Activated T-helper 17 cell treated with anti-CD3 and anti-CD28 coated beads, Interleukin-2, amount 50 U/mL, for 72 hours (primary cell): Measurements from ENCODE around the gene APOA4. TPM values are rescaled to one million over a fixed set of nuclear protein-coding genes. Genes with fewer than 3 reads are reported as not detected.
"Not testable (repeated sequence)": the region's sequence is repeated elsewhere in the genome, so short reads cannot be mapped to it uniquely, and the experiment has no call there.

ENCODE experiments used
- ATAC-seq: fragments of 150-1000 bp; cut with Tn5 transposase; replicated peaks from 2 replicates; pipeline ENCODE4 v1.10.0; 2021; ENCODE audit warnings: mild to moderate bottlenecking, moderate library complexity
- H3K27ac Mint-ChIP-seq: one replicate; pipeline ENCODE4 v1.8.0; 2022; ENCODE audit warnings: mixed read lengths
- H3K27me3 Mint-ChIP-seq: one replicate; pipeline ENCODE4 v1.8.0; 2022; ENCODE audit warnings: mixed read lengths
- H3K36me3 Mint-ChIP-seq: one replicate; pipeline ENCODE4 v1.8.0; 2022; ENCODE audit warnings: low read depth, mild to moderate bottlenecking, mixed read lengths
- H3K4me1 Mint-ChIP-seq: one replicate; pipeline ENCODE4 v1.8.0; 2022; ENCODE audit warnings: mixed read lengths
- H3K4me3 Mint-ChIP-seq: one replicate; pipeline ENCODE4 v1.8.0; 2022; ENCODE audit warnings: mild to moderate bottlenecking, mixed read lengths
- H3K9me3 Mint-ChIP-seq: one replicate; pipeline ENCODE4 v1.8.0; 2022; ENCODE audit warnings: mixed read lengths
- total RNA-seq, 2 donors: library from RNA; stranded (reverse); gene quantifications; one replicate each; pipeline ENCODE4 v1.2.3, GENCODE V29; 2022

The APOA4 gene
- total RNA-seq, 2 donors from 2014 or later, result not detected

DNA sequence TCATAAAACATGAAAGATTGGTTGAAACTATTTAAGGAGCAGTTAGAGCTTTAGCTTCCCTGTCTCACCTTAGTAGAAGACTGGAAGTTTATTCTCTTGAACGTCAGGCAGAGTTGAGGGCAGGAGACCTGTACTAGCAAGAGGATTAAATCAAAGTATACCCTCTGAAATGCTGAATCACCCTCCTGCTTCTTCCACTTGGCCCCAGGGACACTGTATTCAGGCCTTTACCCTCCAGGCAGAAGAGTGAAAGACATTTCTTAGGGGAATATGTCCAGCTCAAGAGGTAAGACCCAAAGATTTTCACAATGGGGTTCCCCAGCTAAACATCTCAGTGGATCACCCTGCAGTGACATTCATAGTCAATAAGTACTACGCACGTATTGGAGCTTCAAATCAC is 11.9 kb downstream of the APOA4 start:
- H3K27ac Mint-ChIP-seq, result no peak overlapping the region
- no peaks in the 10 kb centered on the region for H3K4me1 Mint-ChIP-seq
- no peaks in the 10 kb centered on the region for H3K9me3 Mint-ChIP-seq
- no peaks in the 10 kb centered on the region for H3K36me3 Mint-ChIP-seq
- no peak for ATAC-seq
- H3K4me3 Mint-ChIP-seq, result no peak overlapping the region
- no peaks in the 10 kb centered on the region for H3K27me3 Mint-ChIP-seq

DNA sequence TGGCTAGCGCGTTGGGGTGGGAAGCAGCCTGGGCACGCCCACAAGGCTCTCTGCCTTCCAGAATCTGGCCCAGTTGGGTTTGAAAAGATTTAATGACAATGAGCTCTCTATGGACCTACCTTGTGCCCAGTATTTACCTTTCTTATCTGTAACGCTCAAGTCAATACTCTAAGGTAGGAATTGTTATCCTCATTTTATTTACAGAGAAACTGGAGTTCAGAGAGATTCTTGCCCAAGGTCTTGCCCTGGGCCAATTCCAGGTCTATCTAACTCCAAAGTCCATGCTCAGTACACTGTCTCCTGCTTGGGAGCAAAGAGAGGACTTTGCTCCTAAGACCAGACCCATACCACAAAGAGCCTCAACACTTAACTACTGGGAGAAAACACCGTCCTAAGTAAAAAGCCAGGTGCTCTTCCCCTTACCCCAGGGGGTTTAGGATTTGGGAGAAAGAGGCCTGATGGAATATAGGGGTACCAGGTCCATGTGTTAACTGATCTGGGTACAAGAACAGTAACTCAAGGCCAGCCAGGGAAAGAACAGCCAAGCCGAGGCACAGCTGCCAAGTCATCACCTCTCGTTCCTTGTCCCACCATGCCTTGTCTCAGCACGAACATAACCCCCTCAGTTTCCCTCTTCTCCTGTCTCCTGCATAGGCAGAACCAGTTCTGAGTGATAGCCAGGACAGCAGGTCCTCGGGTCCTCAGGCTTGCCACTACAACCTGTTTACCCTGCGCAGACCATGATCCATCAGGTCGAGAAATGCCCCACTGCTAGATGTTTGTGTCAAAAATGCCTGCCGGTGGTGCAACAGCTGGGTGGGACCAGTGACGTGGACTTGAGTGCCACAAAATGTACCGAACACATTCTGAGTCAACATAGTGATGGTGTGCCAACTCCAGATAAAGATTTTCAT is 14.6 kb downstream of the APOA4 start:
- H3K27ac Mint-ChIP-seq, result no peak overlapping the region
- H3K36me3 Mint-ChIP-seq, result no peaks in the 10 kb centered on the region
- H3K4me3 Mint-ChIP-seq, result no peak overlapping the region
- no peak for ATAC-seq
- no peaks in the 10 kb centered on the region for H3K27me3 Mint-ChIP-seq
- H3K4me1 Mint-ChIP-seq, result no peaks in the 10 kb centered on the region
- no peaks in the 10 kb centered on the region for H3K9me3 Mint-ChIP-seq

DNA sequence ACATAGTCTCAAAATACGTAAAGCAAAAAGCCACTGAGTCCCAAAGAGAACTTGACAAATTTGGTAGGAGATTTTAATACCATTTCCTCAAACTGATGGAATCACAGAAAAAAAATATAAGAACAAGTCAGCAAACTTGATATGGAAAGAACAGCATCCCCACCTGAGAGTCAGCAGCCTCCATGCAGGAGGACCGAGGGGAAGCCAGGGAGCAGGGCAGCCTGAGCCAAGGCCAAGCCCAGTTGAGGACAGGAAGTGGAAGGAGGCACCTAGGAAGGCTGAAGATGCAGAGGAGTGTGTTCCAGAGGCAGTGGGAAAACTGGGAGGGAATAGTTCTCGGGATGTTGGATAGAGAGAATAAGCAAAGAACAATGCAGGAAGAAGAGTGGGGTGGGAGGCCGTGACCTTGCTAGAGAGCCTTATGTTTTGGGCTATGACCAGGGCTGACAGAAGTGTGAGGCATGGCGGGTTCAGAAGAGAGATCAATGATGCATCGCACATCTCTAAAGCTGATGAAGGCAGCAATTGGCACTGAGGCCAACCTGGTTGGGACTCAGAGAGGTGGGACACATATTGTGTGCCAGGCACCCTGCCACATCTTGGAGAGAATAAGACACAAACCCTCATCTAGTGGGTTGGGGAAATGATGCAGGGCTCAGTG is 15.4 kb downstream of the APOA4 start:
- Mint-ChIP-seq H3K36me3 (no peaks in the 10 kb centered on the region), H3K4me3 (no peak overlapping the region), H3K27me3 (peaks cover 2% of the 10 kb centered on the region), H3K9me3 (no peaks in the 10 kb centered on the region), H3K27ac (no peak overlapping the region), H3K4me1 (no peaks in the 10 kb centered on the region)
- no peak for ATAC-seq

DNA sequence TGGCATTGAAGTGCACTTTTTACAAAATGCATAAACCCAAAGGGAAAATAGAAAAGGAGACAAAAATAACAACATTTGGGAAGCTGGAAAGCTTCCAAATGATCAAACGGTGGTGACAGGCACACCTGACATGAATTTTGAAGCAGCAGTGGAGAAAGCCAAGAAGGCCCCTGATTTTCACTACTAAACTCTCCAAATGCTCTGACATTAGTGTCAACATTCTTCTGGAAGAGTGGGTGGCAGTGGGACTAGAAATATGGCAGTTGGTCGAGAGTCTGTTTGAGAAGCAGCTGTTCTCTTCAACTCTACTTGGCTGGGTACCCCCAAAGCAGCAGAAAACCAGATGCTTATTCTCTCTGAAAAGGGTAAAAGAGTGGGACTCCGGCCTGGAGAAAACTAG is 19.1 kb downstream of the APOA4 start:
- Mint-ChIP-seq H3K27me3 (peaks cover 8% of the 10 kb centered on the region), H3K9me3 (no peaks in the 10 kb centered on the region)

DNA sequence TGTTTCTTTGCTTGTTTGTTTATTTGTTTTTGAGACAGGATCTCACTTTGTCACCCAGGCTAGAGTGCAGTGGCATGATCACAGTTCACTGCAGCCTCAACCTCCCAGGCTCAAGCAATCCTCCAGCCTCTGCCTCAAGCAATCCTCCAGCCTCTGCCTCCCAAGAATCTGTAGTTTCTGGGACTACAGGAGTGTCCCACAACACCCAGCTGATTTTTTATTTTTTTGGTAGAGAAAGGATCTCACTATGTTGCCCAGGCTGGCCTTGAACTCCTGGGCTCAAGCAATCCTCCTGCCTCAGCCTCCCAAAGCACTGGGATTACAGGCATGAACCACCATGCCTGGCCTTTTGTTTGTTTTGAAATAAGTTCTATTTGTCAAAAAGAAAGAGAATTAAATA is 21.4 kb downstream of the APOA4 start:
- H3K4me1 Mint-ChIP-seq, H3K4me3 Mint-ChIP-seq, H3K27ac Mint-ChIP-seq, H3K36me3 Mint-ChIP-seq, H3K27me3 Mint-ChIP-seq, ATAC-seq, H3K9me3 Mint-ChIP-seq: not testable (repeated sequence)

More for the DNA sequence above, 19.1 kb downstream of the APOA4 start:
- Mint-ChIP-seq H3K4me1 (no peaks in the 10 kb centered on the region), H3K27ac (no peak overlapping the region), H3K36me3 (no peaks in the 10 kb centered on the region), H3K4me3 (no peak overlapping the region)
- no peak for ATAC-seq

DNA sequence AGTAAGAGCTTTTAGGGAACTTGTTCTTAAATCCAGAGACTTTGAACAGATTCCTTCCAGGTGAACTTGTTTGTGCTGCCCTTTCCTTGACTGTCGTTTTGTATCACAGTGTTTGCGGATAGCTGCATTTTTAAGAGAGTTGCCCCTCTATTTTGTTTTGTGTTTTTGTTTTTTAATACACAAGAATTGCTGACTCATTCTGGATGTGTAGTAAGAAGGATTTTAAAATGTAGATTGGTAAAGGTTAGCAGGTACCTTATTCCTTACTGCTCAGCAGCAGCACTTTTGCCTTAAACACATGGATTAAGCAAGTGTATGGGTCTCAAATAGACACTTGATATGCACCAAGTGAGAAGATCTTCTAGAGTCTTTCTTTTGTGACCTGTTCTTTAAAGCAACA is 22.5 kb downstream of the APOA4 start:
- Mint-ChIP-seq H3K36me3 (no peaks in the 10 kb centered on the region), H3K4me1 (peaks cover 5% of the 10 kb centered on the region), H3K27ac (no peak overlapping the region), H3K4me3 (no peak overlapping the region), H3K9me3 (no peaks in the 10 kb centered on the region), H3K27me3 (peaks cover 8% of the 10 kb centered on the region)
- no peak for ATAC-seq

DNA sequence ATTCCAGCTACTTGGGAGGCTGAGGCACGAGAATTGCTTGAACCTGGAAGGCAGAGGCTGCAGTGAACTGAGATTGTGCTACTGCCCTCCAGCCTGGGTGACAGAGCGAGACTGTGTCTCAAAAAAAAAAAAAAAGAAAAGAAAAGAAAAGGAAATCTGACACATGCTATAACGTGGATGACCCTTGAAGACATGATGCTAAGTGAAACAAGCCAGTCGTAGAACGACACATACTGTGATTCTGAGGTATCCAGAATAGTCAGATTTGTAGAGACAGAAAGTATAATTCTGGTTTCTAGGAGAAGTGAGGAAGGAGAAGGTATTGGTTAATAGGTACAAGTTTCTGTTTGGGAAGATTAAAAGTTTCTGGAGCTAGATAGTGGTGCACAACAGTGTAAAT is 24.7 kb downstream of the APOA4 start:
- Mint-ChIP-seq H3K27ac (no peak overlapping the region), H3K4me3 (no peak overlapping the region), H3K27me3 (peaks cover 8% of the 10 kb centered on the region), H3K36me3 (no peaks in the 10 kb centered on the region), H3K9me3 (no peaks in the 10 kb centered on the region), H3K4me1 (peaks cover 5% of the 10 kb centered on the region)
- peak; percentile 75 for ATAC-seq

DNA sequence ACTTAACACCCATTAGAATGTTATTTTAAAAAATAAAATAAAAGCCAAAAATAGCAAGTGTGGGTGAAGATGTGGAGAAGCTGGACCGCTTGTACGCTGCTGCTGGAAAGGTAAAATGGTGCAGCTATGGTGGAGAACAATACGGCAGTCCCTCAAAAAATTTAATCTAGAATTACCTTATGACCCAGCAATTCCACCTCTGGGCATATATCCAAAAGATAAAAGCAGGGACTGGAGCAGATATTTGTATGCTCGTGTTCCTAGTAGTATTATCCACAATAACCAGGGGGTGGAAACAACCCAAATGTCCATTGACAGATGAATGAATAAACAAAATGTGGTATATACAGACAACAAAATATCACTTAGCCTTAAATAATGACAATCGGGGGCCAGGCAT is 25.3 kb downstream of the APOA4 start:
- peaks cover 5% of the 10 kb centered on the region for H3K4me1 Mint-ChIP-seq

DNA sequence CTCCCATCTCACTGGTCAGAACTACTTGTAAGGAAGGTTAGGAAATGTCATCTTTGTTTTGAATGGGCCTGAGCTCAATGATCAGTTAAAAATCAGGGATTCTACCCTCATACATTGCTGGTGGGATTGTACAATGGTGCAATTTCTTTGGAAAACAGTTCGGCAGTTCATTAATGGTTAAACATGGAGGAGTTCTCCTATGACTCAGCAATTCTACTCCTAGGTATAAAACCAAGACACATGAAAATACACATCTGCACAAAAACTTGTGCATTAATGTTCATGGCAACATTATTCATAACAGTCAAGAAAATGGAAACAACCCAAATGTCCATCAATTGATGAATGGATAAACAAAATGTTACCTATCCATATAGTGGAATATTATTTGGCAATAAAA is 26.6 kb downstream of the APOA4 start:
- H3K9me3 Mint-ChIP-seq, result no peaks in the 10 kb centered on the region
- no peaks in the 10 kb centered on the region for H3K36me3 Mint-ChIP-seq
- peaks cover 5% of the 10 kb centered on the region for H3K4me1 Mint-ChIP-seq
- no peak for ATAC-seq
- H3K27me3 Mint-ChIP-seq, result peaks cover 3% of the 10 kb centered on the region
- no peak overlapping the region for H3K4me3 Mint-ChIP-seq
- H3K27ac Mint-ChIP-seq, result no peak overlapping the region

More for the DNA sequence above, 25.3 kb downstream of the APOA4 start:
- Mint-ChIP-seq H3K27me3 (peaks cover 8% of the 10 kb centered on the region), H3K27ac (no peak overlapping the region), H3K4me3 (no peak overlapping the region), H3K9me3 (no peaks in the 10 kb centered on the region), H3K36me3 (no peaks in the 10 kb centered on the region)
- ATAC-seq, result no peak

DNA sequence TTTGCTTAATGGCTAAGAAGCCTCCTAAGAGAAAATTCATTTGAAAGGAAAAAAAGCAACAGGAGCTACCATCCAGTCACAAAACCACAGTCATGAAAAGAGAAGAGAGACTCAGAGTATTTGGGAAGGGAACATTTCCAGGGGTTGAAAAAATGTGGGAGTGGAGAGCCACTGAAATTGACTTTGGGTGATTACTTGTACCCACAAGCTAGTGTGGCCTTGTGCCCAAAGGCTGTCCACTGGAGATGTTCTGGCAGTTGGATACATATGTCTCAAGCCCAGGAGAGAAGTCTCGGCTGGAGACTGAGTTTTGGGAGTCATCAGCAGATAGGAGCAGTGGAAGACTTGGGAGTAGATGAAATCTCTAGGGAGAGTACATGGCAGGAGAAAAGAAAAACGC is 28.3 kb downstream of the APOA4 start:
- H3K27me3 Mint-ChIP-seq, result peaks cover 3% of the 10 kb centered on the region
- H3K36me3 Mint-ChIP-seq, result no peaks in the 10 kb centered on the region
- no peaks in the 10 kb centered on the region for H3K9me3 Mint-ChIP-seq
- H3K4me1 Mint-ChIP-seq, result peaks cover 8% of the 10 kb centered on the region
- ATAC-seq, result no peak
- no peak overlapping the region for H3K27ac Mint-ChIP-seq
- H3K4me3 Mint-ChIP-seq, result no peak overlapping the region

DNA sequence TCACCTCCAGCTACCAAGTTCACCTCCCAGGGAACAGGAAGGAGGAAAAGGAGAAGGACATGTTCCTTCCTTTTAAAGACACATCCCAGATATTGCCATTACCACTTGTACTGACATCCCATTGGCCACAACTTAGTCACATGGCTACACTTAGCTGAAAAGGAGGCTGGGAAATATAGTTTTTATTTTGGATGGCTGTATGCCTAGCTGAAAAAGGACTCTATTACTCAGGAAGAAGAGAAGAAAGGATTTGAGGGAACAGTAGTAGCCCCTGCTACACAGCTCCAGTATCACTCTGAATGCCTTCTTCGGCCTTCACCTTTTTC is 29.4 kb downstream of the APOA4 start:
- Mint-ChIP-seq H3K27ac (no peak overlapping the region), H3K36me3 (no peaks in the 10 kb centered on the region), H3K27me3 (no peaks in the 10 kb centered on the region), H3K9me3 (no peaks in the 10 kb centered on the region), H3K4me1 (peaks cover 8% of the 10 kb centered on the region), H3K4me3 (no peak overlapping the region)
- no peak for ATAC-seq

DNA sequence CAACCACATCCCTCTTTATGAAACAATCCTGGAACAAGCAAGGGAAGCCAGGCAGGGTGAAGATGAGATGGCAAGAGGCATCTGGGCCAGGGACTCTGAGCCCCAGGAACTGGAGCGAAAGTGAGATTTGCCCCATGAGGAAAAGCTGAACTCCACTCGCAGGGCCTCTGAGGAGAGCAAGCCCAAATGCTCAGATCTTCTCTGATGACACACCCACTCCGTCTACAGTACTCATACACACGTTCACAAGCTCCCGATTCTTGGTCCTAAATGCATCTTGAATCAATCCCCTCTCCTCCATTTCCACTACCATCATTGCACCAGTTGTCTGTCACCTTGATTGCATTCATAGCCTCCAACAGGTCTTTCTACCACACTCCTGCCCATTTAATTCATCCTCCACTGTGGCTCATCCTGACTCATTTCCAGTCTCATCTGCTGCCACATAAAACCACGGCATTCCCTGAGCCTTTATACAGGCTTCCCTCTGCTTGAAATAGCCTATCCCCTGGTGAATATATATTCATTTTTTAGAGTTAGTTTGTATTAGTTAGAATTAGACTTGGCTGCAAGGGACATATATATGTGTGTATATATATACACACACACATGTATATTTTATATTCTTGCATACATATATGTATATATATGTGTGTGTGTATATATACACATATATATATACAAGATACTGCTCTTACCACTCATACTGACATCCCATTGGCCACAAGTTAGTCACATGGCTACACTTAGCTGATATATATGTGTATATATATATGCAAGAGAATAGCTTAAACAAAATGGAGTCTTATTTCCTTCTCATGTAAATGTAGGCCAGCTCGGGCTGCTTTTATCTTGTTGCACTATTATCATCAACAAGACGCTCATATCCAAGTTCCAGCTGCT is 30.0 kb downstream of the APOA4 start:
- Mint-ChIP-seq H3K36me3 (peaks cover 1% of the 10 kb centered on the region), H3K9me3 (no peaks in the 10 kb centered on the region), H3K4me1 (peaks cover 10% of the 10 kb centered on the region), H3K27ac (no peak overlapping the region), H3K27me3 (no peaks in the 10 kb centered on the region), H3K4me3 (no peak overlapping the region)
- no peak for ATAC-seq

DNA sequence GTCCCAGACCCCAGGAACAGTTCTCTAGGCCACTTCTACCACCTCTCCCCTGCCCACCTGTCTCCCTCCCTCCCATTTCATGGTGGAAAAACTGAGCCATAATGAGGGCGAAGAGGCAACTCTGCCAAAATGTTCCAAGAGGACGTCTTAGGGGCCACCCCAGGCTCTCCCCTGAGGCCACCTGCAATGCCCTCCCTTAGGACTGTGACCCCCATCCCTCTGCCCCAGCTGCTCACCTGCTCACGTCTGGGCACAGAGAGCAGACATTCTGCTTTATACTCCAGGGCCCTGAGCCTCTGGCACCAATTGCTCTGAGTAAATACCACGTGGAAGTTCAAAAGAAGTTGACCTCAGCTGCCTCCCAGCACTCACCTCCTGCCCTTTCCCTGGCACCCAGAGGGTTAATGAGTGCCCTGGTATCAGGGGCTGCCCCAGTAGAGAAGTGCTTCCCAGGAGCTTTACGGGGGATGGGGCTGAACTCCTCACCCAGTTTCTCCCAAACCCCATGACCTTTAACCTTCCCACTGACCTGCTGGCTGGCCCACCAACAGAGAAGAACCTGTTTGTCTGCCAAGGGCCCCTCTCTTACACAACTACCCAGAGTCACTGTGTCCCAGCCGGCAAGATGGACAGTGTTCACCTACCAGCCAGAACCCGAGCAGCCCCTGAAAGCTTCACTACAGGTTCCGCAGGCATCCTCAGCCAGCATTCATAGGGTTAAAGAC is 30.8 kb downstream of the APOA4 start:
- H3K27ac Mint-ChIP-seq, result no peak overlapping the region
- H3K4me3 Mint-ChIP-seq, result no peak overlapping the region
- H3K4me1 Mint-ChIP-seq, result peaks cover 11% of the 10 kb centered on the region
- H3K9me3 Mint-ChIP-seq, result no peaks in the 10 kb centered on the region
- peaks cover 6% of the 10 kb centered on the region for H3K36me3 Mint-ChIP-seq
- no peaks in the 10 kb centered on the region for H3K27me3 Mint-ChIP-seq
- ATAC-seq, result no peak

DNA sequence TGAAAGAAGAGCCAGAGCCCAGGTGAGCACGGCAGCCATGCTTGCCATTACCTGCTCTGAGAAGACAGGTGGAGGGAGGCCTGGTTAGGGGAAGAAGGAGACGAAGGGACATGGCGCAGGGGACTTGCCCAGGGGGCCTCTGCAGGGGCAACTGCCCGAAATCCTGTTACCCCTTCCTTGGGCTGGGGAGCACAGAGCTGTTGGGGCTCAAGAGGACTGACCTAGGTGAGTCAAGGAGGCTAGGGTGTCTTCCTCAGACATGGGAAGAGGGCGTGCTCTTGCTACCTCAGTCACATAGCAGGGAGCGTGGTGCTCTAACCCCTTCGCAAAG is 31.3 kb downstream of the APOA4 start, which contains the start of gene APOA5:
Gene APOA5 (minus strand): TSS at position 67 of the 331 bp plus-strand sequence. CDS start 19 bp downstream, at position 48.
- no peak for ATAC-seq
- no peak within 1 kb of the TSS for H3K4me3 Mint-ChIP-seq
- peaks cover 11% of the 10 kb centered on the region for H3K36me3 Mint-ChIP-seq
- peaks cover 16% of the 10 kb centered on the region for H3K4me1 Mint-ChIP-seq
- no peaks in the 10 kb centered on the region for H3K27me3 Mint-ChIP-seq
- H3K9me3 Mint-ChIP-seq, result no peaks in the 10 kb centered on the region
- no peak within 1 kb of the TSS for H3K27ac Mint-ChIP-seq
